ENCODE results near the gene ETV6.
"Not testable (repeated sequence)": the region's sequence is repeated elsewhere in the genome, so short reads cannot be mapped to it uniquely, and the experiment has no call there.

Gene ETV6

DNA sequence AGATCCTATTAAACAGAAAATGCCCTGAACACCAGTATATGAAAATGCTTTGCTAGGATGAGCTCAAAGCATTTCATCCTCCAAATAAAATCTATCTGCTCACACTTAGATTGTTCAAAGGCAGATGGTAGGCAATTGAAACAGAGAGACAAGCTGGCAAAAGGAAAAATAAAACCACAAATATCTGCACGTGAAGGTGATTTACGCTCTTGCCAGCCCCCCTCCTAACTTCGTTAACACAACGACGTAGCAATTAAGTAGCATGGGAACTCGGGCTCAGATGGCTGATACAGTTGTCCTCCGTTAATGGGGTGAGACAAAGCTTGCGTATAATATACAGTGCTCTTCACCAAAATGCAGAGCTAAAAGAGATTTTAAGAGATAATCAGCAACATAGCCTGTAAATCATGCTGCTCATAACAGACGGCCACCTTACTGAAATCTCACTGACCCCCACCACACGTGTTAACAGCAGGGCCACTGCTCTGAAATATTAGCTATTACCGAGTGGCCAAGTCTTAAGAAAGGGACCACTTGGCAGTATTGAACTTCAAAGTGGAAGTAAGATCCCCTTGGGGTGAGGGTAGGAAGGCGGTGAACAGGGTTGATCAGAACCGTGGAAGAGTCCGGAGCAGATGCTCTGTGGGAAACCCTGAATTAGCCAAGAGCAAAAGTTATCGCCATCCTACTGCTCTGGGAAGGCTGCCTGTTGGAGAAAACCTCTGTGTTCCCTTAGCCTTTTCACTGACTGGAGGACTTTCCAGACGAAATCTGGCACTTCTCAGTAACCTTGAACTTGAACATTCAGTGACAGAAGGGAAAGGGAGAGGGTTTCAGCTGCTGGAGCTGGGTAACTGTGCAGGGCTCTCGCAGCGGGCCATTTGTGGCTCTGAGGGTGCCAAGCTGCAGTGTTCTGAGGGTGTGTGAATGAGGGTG, 23.1 kb downstream of the ETV6 start:
- no peak for DNase-seq

DNA sequence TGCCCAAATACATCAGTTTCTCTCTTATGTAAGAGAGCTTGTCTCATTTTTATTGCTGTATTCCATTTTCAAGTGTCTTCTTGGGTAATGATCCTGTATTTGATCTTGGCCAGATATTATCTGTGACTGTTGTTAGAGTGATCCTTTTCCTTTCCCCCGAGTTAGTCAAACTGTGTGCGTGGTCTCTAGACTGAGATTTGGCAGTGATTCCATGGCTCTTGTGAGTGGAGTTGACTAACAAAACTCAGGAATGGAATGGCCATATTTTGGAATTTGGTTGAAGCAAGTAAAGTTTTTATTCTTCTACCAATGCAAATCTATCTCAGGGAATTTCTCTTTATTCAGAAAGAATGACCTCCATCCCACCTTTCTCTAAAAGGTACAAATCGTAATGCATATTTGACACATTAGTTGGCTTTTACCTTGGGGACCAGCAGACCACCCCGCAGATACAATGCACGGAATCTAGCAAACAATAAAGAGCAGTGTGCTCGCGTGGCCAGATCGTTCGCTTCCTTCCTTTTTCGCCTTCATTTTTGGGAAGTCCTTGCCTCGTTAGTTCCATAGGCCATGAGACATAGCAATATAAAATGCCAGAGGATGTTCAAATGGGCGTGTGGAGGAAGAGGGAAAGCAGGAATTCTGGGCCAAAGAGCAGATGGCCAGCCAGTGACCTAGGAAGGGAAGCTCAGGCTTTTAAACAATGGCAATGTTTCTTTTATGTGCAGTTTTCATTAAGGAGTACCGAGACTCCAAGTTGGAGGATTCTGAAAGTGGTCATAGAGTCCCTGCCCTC, 24.4 kb downstream of the ETV6 start:
- DNase-seq: no peak

DNA sequence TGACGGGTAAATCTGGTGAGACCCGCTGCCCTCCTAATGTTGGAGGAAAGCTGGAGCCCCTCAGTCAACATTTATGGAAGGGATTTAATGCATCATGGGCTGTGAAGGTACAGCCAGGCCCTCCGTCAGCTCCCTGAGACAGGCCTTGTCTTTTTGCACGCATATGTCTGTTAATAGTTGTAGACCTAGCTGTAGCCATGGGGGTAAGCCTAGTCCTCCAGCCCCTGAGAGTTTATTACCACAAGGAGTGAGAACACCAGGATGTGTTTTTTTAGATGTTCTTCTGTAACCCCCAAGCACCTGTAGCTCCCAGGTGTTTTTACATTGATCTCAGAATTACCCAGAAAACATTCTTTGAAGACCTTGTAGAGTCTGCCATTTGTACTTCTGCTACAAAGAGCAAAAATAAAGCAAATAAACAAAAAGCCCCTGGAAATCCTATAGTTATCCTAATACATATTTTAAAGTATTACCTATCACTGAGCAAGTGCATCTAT, 25.5 kb downstream of the ETV6 start:
- no peak for DNase-seq

DNA sequence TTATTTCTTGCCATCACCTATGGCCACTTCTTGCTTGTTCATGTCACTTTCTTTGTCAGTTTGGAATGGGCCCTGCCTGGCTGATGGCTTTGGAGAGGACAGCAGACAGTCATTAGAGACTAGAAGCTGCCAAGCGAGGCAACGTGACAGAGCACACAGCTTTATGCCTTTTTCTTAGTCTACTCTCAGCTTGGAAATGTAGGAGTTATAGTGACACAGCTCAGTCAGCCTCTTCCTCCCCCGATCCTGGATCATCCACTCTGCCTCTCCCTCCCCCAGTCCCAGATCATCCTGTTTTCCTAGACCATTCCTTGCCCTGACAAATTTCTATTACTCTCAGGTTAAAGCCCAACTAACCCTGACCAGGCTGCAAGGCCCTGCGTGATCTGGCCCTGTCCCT, 26.6 kb downstream of the ETV6 start:
- DNase-seq: no peak

DNA sequence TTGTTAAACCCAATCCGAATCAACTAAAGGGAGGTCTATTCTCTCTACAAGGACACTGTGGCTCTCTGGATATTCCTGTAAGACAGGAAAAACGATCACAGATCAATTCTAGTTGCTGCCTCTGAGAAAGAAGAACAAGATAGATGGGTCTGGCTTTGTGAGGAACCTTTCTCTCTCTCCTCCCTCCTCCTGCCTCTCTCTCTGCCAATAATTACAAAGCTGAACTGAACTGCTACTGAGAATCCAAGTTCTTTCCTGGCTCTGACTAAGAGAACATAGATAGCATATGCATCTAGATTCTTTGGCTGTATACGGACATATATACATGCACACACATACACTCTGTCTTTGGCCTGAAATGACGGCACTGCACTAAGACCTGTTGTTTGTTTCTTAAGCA, 27.6 kb downstream of the ETV6 start:
- DNase-seq: no peak

DNA sequence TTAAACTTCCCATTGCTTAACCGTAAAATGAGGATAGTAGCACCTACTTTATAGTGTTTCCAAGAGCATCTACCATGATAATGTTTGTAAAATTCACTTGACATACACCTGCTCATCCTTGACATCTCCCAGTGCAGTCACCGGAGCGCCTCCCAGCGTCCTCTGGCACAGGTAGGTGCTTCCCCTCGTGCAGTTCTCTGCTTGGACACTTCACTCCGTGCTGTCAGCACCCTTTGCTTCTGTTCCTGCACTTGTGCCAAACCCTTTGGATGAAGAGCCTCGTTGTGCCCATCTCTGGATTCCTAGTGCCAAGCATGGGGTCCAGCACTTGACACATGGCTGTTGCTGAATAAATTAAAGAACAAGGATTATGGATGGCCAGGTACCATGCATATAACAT, 28.3 kb downstream of the ETV6 start:
- no peak for DNase-seq

DNA sequence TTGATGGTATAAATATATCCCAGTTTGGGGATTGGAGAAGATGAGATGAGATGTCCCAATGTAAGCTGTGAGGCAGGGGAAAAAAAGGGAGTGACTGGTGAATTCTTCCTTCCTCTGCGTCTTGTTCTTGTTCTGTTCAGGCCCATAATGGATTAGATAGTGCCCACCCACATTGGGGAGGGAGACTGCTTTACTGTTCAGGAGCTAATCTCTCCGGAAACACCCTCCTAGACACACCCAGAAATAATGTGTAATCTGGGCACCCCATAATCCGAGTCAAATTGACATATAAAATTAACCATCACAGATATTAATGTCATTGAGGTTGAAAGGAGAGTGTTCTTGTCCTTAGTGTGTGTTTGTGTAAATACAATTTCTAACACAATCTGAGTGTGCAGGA, 29.3 kb downstream of the ETV6 start:
- no peak for DNase-seq

DNA sequence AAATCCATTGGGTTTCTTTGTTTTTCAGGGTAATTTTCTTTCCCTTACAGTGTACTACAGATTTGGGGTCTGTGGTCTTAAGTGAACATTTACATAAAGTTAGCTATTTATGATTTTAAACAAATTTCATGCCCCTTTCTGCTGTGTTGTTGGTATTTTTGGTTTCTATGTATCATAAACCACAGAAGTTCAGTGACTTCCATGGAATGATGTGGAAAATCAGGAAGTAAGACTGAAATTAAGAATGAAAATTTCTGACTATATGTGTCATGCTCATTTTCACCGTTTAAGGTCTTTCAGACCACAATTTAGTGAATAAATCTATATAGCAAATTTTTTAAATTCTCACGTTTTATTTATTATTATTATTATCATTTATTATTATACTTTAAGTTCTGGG, 31.7 kb downstream of the ETV6 start:
- DNase-seq: no peak

DNA sequence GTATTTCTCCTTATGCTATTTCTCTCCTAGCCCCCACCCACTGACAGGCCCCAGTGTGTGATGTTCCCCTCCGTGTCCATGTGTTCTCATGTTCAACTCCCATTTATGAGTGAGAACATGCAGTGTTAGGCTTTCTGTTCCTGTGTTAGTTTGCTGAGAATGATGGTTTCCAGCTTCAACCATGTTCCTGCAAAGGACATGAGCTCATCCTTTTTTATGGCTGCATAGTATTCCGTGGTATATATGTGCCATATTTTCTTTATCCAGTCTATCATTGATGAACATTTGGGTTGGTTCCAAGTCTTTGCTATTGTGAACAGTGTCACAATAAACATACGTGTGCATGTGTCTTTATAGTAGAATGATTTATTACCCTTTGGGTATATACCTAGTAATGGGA, 32.2 kb downstream of the ETV6 start:
- not testable (repeated sequence) for DNase-seq

DNA sequence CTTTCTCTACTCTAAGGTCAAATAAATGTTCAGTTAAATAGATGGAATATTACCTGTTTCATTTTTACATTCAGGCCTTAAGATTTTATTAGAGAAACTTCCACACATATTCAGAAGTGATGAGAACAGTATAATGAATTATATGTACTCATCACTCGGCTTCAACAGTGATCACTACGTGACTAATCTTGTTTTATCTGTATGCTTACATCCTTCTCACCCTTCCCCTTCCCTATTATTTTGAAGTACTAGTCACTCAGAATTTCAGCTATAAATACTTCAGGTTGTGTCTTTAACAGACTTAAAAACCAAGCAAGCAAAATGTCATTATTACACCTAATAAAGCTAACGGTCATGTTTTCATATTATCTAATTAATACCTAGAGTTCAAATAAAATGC, 34.9 kb downstream of the ETV6 start:
- no peak for DNase-seq

DNA sequence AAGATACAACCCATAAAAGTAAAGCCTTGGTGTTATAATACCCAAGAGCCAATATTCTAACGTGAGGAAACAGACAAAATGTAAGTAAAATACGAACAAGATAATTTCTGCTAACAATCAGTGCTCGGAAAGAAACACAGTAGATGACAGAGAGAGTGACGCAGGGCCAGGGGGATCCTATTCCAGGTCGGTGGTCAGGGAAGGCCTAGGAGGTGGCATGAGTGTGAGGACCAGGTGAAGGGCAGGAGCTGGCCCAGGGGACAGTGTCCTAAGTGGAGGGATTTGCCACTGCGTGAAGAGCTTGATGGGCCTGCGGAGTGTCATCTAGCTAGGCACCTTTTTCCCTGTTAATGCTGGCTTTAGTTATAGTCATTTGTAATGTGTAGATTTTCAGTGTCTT, 35.3 kb downstream of the ETV6 start:
- DNase-seq: no peak

DNA sequence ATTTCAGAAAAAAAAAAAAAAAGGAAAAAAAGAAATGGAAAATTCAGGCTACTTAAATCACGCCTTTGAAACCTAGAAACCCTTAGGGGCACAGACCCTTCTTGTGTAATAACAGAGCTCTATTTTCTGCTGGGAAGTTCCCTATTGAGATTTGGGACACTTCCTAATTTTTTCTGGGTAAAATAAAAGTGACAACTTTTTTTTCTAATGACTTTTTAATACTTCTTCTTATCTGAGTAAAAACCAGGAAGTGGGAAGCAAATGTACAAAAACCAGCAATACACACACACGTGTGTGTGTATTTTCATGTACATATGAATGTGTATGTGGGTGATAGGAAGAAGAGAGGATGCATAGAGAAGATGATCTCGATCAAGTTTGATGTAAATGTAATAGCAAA, 35.8 kb downstream of the ETV6 start:
- DNase-seq: no peak

DNA sequence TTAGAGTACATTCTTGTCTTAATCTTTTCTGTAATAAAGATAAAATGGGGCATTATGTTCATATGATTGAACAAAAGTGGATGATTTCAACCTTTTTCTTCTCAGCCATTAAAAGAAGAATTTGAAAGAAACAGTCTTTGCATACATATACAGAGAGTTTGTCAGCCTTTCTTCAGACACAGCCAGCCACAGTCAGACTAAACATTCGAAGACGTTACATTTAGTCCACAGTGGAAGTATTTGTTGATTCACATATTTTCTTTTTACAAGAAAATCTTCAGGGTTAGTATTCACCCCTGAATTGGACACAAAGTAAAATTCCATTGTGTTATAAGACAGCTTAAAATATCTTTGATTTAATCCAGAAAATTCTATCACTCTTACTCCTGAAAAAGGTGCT, 36.2 kb downstream of the ETV6 start:
- DNase-seq: no peak

DNA sequence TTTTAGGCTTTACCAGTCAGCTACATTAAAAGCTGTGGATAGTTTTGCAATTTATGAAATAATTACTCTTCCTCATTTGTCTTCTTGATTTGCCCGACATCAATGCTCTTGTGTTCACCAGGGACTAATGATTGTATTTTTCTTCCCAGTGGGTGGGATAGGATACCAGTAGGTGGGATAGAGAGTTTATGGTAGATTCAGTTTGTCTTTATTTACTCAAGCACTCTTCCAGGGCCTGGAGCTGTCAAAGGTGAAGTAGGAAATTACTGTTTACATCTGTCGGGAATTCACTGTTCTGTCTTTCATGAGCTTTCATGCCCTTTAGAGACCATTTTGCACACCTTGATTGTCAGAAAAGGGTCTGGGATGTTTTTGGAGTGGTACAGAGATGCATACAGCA, 36.6 kb downstream of the ETV6 start:
- no peak for DNase-seq

DNA sequence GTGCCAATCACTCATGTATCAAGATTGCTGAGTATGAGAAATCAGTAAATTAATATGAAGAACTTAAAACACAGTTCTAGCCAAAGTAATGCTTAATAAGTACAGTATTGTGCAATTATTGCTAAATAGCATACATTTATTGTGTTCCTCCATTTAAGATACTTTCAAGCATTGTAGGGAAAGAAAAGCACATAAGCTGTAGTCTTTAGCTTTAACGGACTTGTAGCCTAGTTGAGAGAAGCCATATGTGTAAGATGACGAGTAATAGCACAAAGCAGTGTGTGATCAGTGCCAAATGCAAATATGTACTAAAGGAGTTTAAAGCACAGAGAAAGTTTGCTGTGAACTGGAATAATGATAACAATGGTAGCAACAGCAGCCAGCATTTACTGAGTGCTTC, 38.1 kb downstream of the ETV6 start:
- no peak for DNase-seq

DNA sequence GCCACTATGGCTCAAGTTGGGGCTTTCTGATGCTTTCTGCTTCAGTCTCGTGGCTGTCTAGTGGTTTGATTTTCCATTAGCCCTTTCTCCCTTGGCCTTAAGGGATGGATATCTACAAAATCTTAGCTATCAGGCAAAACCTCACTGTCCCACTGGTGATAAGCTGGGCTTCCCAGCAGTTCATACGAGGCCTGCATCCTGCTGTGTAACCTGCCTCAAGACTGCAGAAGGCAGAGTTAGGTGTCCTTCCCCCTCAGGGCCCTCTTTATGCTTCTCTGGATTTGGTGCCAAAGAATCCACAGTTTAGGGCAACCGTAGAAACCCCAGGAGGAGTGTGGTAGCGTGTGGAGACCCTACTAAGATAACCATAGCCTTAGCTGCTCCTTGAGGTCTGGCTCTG, 38.9 kb downstream of the ETV6 start:
- DNase-seq: no peak

DNA sequence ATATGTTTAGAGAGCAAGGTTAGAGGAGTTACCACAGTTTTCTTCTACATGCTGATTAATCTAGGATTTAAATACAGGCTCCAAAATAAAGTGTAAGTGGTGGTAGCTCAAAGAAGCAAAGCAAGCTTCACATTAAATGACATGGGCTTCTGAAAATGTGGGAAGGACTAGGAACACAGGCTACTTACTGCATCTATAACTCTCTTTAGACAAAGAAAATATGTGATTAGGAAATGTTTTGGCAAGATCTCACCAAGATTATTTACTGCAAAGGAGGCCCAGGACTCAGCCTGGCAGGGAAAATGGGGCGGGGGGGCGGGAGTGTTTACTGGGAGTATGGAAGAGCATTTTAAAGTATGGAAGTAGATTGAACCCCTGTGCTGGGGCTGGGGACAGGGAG, 39.4 kb downstream of the ETV6 start:
- no peak for DNase-seq

DNA sequence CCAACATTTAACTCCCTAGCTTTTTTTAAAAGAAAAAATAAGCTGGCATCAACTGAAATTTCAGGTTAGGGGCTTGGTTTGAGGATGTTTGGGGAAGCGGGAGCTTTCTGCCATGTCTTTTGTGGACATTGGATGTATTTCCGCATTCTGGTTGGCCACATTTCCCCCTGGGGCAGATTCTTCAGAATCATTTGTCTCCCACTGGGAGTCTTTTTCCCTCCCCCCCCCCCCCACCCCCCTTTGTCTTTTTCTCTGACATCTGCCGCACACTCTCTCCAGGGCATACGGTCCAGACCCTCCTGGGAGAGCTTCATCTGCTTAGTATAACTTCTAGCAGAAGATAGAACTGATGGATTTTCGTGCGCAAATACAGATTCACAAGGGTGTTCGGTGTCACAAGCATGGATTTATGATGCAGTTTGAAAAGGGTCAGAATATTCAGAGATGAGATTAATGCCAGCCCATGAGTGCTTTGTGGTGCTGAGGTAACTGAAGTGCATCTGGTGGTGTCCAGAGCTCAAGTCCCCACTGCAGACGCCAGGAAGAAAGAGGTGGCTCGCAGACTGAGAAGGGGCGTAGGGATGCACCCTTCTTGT, 40.2 kb downstream of the ETV6 start:
- no peak for DNase-seq

DNA sequence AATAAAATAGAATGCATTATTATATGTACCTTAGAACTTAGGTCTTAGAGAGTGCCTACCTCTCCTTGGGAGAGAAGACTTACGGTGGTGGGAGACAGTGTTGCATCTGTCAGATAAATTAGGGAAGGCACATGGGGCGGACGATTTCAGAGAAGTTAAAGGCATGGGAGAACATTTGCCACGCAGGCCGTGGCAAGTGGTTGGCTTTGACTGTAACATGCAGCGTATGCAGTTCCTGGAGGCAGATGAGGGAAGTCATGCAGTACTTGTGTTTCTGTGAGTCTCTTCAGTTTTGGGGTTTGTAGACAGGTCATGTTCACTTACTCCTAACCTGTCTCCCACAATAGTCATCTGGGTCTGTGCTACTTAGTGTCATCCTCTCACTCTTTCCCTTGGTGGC, 43.6 kb downstream of the ETV6 start:
- no peak for DNase-seq

DNA sequence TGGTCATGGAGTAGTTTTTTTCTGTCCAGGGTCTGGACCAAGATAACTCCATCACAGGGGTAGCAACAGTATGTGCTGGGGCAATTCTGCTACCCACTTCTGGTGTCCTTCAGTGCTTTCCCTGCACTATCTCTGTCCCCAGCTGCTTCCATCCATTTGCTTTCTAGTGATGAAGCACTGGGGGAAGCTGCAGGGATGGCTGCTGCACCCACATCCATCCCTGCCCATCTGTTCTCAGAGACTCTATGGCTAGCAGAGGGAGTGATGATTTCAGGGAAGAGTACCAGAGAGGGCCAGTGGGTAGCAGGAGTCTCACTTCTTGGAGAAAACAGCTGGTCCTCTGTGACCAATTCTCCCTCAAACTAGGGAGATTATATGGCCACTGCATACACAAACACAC, 44.1 kb downstream of the ETV6 start:
- no peak for DNase-seq

DNA sequence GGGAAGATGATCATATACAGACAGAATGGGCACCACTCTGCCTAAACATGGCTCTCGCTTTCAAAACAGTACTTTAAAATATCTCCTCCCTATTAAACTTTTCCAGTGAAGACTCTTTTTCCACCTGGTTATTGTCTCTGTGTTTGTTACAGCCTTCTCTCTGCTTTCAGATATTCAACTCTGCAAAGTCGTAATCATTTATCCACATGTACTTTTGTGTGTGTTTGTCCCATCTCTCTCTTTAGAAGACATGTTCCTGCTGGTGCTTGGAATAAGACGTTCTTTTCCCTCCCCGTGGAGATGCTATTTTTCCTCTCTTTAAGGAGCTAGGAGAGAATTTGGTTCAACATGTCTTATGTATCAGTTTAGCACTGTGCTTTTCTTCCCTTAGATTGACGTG, 45.1 kb downstream of the ETV6 start:
- DNase-seq: no peak

DNA sequence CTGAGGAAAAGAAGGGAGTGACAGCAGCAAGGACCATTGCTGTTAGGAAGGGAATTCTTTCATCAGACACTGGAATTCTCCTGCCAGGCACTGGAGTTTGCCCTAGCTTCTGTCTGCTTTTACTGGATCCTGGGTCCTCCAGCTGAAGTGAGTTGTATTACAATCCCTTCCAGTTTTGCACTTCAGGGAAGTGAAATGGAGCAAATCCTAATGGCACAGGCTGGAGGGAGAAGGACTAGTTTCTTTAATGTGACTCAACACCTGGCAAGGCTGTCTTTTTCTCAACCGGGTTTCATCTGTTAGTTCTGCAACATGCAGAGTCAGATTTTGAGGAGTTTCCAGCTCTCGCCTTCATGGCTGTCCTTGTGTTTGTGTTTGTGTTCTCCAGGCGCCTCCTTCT, 45.8 kb downstream of the ETV6 start:
- DNase-seq: no peak

DNA sequence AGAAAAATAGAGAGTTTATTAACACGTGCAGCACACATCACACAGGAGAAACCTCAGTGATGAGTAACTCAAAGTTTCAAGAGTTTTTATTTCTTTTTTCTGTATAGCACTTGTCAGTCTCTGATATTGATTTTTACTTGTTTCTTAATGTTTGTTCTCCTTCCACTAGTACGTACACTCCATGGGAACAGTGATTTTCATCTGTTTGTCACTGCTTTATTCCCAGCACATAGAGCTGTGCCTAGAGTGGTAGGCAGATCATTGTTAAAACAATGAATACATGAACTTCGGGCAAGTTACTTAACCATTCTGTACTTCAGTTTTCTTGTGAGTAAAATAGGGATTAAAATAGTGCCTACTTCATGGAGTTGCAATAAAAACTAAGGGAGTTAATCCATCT, 46.6 kb downstream of the ETV6 start:
- no peak for DNase-seq

DNA sequence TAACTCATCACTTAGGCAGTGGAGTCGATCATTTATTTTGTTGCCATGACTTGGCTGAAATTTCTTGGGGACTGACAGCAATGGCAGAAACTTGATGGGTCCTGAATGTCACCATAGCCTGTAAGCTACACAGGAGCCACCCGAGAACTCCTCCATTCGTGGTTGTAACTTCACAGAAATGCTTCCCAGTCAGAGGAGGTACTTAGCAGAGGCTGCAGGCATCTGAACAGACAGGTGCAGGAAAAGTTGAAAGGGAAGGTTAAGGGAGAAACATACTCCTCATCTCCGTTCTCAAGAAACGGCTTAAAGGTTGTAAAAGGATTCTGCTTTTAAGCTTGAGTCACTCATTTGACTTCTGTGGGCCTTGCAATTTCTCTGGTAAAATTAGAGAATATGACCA, 47.7 kb downstream of the ETV6 start:
- no peak for DNase-seq

All from activated CD4-positive, alpha-beta T cell treated with anti-CD3 and anti-CD28 coated beads, Interleukin-2, amount 50 U/mL, for 4 hours (primary cell).